HG03521 (cell line): ENCODE results near the gene FBXL16.

ENCODE experiments used
- ATAC-seq: cut with Tn5 transposase; IDR thresholded peaks from one replicate; pipeline ENCODE4 v1.9.1; 2021; ENCODE audit warnings: mild to moderate bottlenecking, moderate library complexity; ENCODE audit not compliant: unreplicated experiment

FBXL16 gene

GRCh38 chr16:645852-646678 lies 59.5 kb downstream of the FBXL16 start:
- ATAC-seq = no peak

- ATAC-seq = no peak
These were observed 61.0 kb downstream of the FBXL16 start for GRCh38 chr16:644556-644955.

GRCh38 chr16:643050-643368 lies 62.6 kb downstream of the FBXL16 start:
- no peak for ATAC-seq
